Activated CD8-positive, alpha-beta memory T cell treated with anti-CD3 and anti-CD28 coated beads for 24 hours (primary cell): ENCODE data around the gene STK4.

Source experiments
- DNase-seq: peaks from one replicate; pipeline ENCODE4 v3.0.0-alpha.2; 2020

Gene STK4

GRCh38 chr20:45032781-45033180 lies 66.5 kb downstream of the STK4 start:
- DNase-seq: no peak

GRCh38 chr20:45034436-45034835 lies 68.1 kb downstream of the STK4 start:
- no peak for DNase-seq

GRCh38 chr20:45036044-45036755 lies 69.9 kb downstream of the STK4 start:
- peak; percentile 71 for DNase-seq

- no peak for DNase-seq
These were observed 70.7 kb downstream of the STK4 start for GRCh38 chr20:45037050-45037449.

GRCh38 chr20:45037635-45038034 lies 71.3 kb downstream of the STK4 start:
- no peak for DNase-seq

GRCh38 chr20:45038745-45039474 lies 72.6 kb downstream of the STK4 start:
- DNase-seq: no peak

- no peak for DNase-seq
These were observed 73.1 kb downstream of the STK4 start for GRCh38 chr20:45039475-45039820.

- no peak for DNase-seq
These were observed 75.4 kb downstream of the STK4 start for GRCh38 chr20:45041464-45042337.

GRCh38 chr20:45042978-45043377 lies 76.7 kb downstream of the STK4 start:
- no peak for DNase-seq

GRCh38 chr20:45044084-45044573 lies 77.8 kb downstream of the STK4 start:
- no peak for DNase-seq

- DNase-seq: no peak
These were observed 78.3 kb downstream of the STK4 start for GRCh38 chr20:45044601-45045000.

- no peak for DNase-seq
These were observed 81.3 kb downstream of the STK4 start for GRCh38 chr20:45047581-45048119.

GRCh38 chr20:45049438-45049837 lies 83.1 kb downstream of the STK4 start:
- no peak for DNase-seq

GRCh38 chr20:45049904-45050471 lies 83.7 kb downstream of the STK4 start:
- no peak for DNase-seq

- DNase-seq: no peak
These were observed 85.1 kb downstream of the STK4 start for GRCh38 chr20:45051204-45052060.

GRCh38 chr20:45052698-45053429 lies 86.6 kb downstream of the STK4 start:
- DNase-seq: no peak

GRCh38 chr20:45053430-45054351 lies 87.4 kb downstream of the STK4 start:
- no peak for DNase-seq

GRCh38 chr20:45055056-45055455 lies 88.7 kb downstream of the STK4 start:
- DNase-seq: no peak

GRCh38 chr20:45056473-45057173 lies 90.3 kb downstream of the STK4 start:
- no peak for DNase-seq
